Smooth muscle cell (in vitro differentiated cells): ENCODE measurements around the gene ZFYVE9. TPM values are rescaled to one million over a fixed set of nuclear protein-coding genes. Genes with fewer than 3 reads are reported as not detected.

ENCODE experiments used
- DNase-seq: peaks from one replicate; lab custom pipeline; 2025; ENCODE audit not compliant: unreplicated experiment; lab: John Stamatoyannopoulos, UW
- H2AFZ ChIP-seq: fragments of 200-600 bp; sonication (generic); 2 replicates; pipeline ENCODE4 v1.6.0; 2016; ENCODE audit warnings: antibody characterized with exemption, low read depth, mild to moderate bottlenecking
- H3F3A ChIP-seq: fragments of 200-600 bp; sonication (generic); 2 replicates; pipeline ENCODE4 v1.6.0; 2017; ENCODE audit warnings: antibody characterized with exemption, low read depth
- H3K27ac ChIP-seq: fragments of 200-600 bp; sonication (generic); 2 replicates; pipeline ENCODE4 v1.5.1; 2016; ENCODE audit warnings: low read depth, mild to moderate bottlenecking
- H3K27me3 ChIP-seq: fragments of 200-600 bp; sonication (generic); 2 replicates; pipeline ENCODE4 v1.6.1; 2016; ENCODE audit warnings: low read depth, mild to moderate bottlenecking
- H3K36me3 ChIP-seq: fragments of 200-600 bp; sonication (generic); 2 replicates; pipeline ENCODE4 v1.5.1; 2016; ENCODE audit warnings: low read depth
- H3K4me1 ChIP-seq: fragments of 200-600 bp; sonication (generic); 2 replicates; pipeline ENCODE4 v1.5.1; 2016; ENCODE audit warnings: low read depth
- H3K4me2 ChIP-seq: fragments of 200-600 bp; sonication (generic); 2 replicates; pipeline ENCODE4 v1.6.0; 2016; ENCODE audit warnings: mild to moderate bottlenecking
- H3K4me3 ChIP-seq: fragments of 200-600 bp; sonication (generic); 2 replicates; pipeline ENCODE4 v1.5.1; 2016; ENCODE audit warnings: mild to moderate bottlenecking
- H3K79me2 ChIP-seq: fragments of 200-600 bp; sonication (generic); 2 replicates; pipeline ENCODE4 v1.6.0; 2016; ENCODE audit warnings: low read depth, mild to moderate bottlenecking
- H3K9ac ChIP-seq: fragments of 200-600 bp; sonication (generic); 2 replicates; pipeline ENCODE4 v1.6.0; 2016; ENCODE audit warnings: low read depth
- H3K9me3 ChIP-seq: fragments of 200-600 bp; sonication (generic); replicated peaks from 2 replicates; pipeline ENCODE4 v1.5.1; 2016; ENCODE audit warnings: low read depth
- H4K20me1 ChIP-seq: fragments of 200-600 bp; sonication (generic); 2 replicates; pipeline ENCODE4 v1.6.0; 2016; ENCODE audit warnings: low read depth
- WGBS: methylation state at CpG from one replicate; pipeline ENCODE4 v1.1.7; 2016; ENCODE audit warnings: low lambda C conversion rate; 5-methylcytosine and 5-hydroxymethylcytosine counted together
- polyA plus RNA-seq: library from polyadenylated mRNA; unstranded; fragments of >200 nt; fragmentation: Nextera tagmentation; extraction: Ambion mirVana; gene quantifications from 2 replicates; pipeline ENCODE4 v1.2.1, GENCODE V29; 2016
- total RNA-seq: library from RNA; depleted of rRNA; stranded (reverse); fragments of >200 nt; gene quantifications from 2 replicates; pipeline ENCODE4 v1.2.3, GENCODE V29; 2014
- TF ChIP-seq, protein P1 (sequence below): fragments of 200-600 bp; sonication (generic); IDR thresholded peaks from 2 replicates; pipeline ENCODE4 v1.5.1; 2017; ENCODE audit warnings: borderline replicate concordance, mild to moderate bottlenecking, antibody characterized with exemption; ENCODE audit not compliant: insufficient read depth, poor library complexity, severe bottlenecking

Gene ZFYVE9
- total and polyA plus RNA-seq, 2 experiments from 2014 or later = 2.7 to 19.1 TPM

DNA sequence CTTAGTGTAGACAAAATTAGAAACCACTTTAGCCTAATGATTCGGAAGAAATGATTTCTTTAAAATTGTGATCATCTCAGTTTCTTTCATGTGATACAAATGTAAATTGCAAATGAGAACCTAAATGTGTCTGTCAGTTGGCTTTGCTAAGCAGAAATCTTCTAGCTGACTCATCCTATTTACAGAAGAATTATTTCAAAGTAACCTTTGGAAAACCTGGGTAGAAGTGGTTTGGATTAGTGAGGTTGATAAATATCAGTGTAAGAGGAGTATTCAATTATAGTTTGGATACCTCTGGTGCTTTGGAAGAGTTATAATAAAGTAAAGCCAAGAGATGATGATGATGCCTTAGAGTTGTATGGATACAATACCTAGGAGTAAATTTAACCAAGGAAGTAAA is 186.7 kb downstream of the ZFYVE9 start:
- DNase-seq = no peak
- no peaks in the 10 kb centered on the region for H3K27me3 ChIP-seq

DNA sequence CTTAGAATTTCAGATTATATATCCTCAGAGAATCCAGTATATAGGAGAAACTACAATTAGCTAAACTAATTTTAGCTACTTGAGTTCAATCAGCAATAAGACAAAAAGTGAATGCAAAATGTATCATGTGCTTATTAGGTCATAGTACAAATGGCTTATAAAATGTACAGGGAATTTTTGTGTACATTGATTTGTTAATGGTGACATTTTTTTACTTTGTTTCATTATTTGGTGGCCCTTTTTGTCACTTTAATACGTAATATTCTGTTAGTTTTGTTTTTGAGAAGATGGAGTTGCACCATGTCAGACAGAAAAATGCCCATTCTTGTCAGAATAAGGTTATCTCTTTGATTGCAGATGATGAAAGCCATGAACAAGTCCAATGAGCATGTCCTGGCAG is 190.5 kb downstream of the ZFYVE9 start:
- H3F3A ChIP-seq = no peaks in the 10 kb centered on the region
- H3K79me2 ChIP-seq = no peaks in the 10 kb centered on the region
- H3K27ac ChIP-seq = no peak overlapping the region
- DNase-seq = no peak
- H4K20me1 ChIP-seq = no peaks in the 10 kb centered on the region
- WGBS = 91% methylated on average over 1 of the region's 1 CpG
- no peak overlapping the region for H3K9ac ChIP-seq
- no peak overlapping the region for H2AFZ ChIP-seq
- H3K4me1 ChIP-seq = no peaks in the 10 kb centered on the region
- no peak overlapping the region for H3K4me2 ChIP-seq
- no peaks in the 10 kb centered on the region for H3K27me3 ChIP-seq
- TF ChIP-seq, protein P1, sequence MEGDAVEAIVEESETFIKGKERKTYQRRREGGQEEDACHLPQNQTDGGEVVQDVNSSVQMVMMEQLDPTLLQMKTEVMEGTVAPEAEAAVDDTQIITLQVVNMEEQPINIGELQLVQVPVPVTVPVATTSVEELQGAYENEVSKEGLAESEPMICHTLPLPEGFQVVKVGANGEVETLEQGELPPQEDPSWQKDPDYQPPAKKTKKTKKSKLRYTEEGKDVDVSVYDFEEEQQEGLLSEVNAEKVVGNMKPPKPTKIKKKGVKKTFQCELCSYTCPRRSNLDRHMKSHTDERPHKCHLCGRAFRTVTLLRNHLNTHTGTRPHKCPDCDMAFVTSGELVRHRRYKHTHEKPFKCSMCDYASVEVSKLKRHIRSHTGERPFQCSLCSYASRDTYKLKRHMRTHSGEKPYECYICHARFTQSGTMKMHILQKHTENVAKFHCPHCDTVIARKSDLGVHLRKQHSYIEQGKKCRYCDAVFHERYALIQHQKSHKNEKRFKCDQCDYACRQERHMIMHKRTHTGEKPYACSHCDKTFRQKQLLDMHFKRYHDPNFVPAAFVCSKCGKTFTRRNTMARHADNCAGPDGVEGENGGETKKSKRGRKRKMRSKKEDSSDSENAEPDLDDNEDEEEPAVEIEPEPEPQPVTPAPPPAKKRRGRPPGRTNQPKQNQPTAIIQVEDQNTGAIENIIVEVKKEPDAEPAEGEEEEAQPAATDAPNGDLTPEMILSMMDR = no peak
- no peak overlapping the region for H3K4me3 ChIP-seq
- no peaks in the 10 kb centered on the region for H3K36me3 ChIP-seq
- H3K9me3 ChIP-seq = no peaks in the 10 kb centered on the region

More for the DNA sequence above, 186.7 kb downstream of the ZFYVE9 start:
- Histone ChIP-seq H3K9ac (no peak overlapping the region), H4K20me1 (no peaks in the 10 kb centered on the region), H3K9me3 (no peaks in the 10 kb centered on the region), H3K4me1 (no peaks in the 10 kb centered on the region), H3K4me2 (no peak overlapping the region), H3K79me2 (no peaks in the 10 kb centered on the region), H2AFZ (no peak overlapping the region), H3K4me3 (no peak overlapping the region), H3F3A (no peaks in the 10 kb centered on the region), H3K27ac (no peak overlapping the region), H3K36me3 (no peaks in the 10 kb centered on the region)
- WGBS = 95% methylated on average over 1 of the region's 1 CpG
- TF ChIP-seq, protein P1 = no peak

DNA sequence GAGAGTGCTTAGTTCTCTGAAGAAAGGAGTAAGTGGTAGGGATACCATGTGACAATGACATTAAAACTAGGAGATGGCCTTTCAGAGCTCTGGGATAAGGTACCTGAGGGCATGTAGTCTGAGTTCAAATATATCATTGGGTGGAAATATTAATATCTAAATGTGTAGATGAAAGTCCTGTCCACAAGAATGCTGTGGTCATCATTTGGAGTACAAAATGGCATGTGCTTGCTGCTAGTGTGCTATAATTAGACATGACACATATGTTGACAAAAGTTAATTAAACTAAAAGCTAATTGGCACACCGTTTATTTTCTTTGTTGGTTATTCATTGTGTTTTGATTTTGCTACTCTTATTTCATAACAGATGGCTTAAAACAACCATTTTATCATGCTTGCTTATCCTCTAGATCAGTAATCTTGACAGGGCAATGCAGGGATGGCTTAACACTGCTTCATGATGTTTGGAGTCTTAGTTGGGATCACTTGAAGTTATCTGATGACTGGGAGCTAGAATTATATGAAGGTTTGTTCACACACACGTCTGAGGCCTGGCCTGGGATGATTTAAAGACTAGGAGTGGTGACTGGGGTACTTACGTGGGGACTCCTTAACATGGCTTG is 193.1 kb downstream of the ZFYVE9 start:
- H3K27ac ChIP-seq = no peak overlapping the region
- H2AFZ ChIP-seq = no peak overlapping the region
- H3K9me3 ChIP-seq = no peaks in the 10 kb centered on the region
- H3K9ac ChIP-seq = no peak overlapping the region
- TF ChIP-seq, protein P1 = no peak
- no peaks in the 10 kb centered on the region for H4K20me1 ChIP-seq
- no peak overlapping the region for H3K4me3 ChIP-seq
- no peak for DNase-seq
- no peaks in the 10 kb centered on the region for H3K27me3 ChIP-seq
- H3F3A ChIP-seq = no peaks in the 10 kb centered on the region
- no peaks in the 10 kb centered on the region for H3K79me2 ChIP-seq
- H3K4me2 ChIP-seq = no peak overlapping the region
- no peaks in the 10 kb centered on the region for H3K4me1 ChIP-seq
- H3K36me3 ChIP-seq = no peaks in the 10 kb centered on the region
- 86% methylated on average over 3 of the region's 3 CpGs for WGBS

DNA sequence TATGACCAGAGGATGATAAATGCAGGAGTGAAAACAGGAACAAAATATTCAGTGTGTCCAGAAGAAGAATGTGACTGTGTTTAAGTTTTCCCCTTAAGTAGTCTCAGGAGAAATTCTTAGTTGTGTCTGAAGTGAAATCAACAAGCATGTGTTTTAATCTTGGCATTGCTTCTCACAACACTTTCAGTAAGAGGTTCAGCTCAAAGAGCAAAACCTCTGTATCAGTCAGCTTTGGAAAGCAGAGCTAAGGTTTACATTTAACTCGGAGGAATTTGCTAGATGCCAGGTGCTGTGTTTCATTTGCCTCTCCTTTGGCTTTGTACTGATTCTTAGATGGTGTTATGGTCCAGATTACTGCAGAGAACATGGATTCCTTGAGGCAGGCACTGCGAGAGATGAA is 195.6 kb downstream of the ZFYVE9 start:
- TF ChIP-seq, protein P1 = no peak
- Histone ChIP-seq H3K9me3 (no peaks in the 10 kb centered on the region), H3F3A (no peaks in the 10 kb centered on the region), H3K9ac (no peak overlapping the region), H3K27me3 (no peaks in the 10 kb centered on the region), H3K79me2 (no peaks in the 10 kb centered on the region), H4K20me1 (no peaks in the 10 kb centered on the region), H3K4me3 (no peak overlapping the region), H2AFZ (no peak overlapping the region), H3K27ac (no peak overlapping the region), H3K4me1 (no peaks in the 10 kb centered on the region), H3K36me3 (no peaks in the 10 kb centered on the region), H3K4me2 (no peak overlapping the region)
- WGBS = 95% methylated on average over 2 of the region's 2 CpGs
- DNase-seq = no peak
